ENCODE data around the gene HPCAL1. TPM values are rescaled to one million over a fixed set of nuclear protein-coding genes. Genes with fewer than 3 reads are reported as not detected.

Gene HPCAL1
- total RNA-seq, 1 donor from 2014 or later: 12.3 TPM

DNA sequence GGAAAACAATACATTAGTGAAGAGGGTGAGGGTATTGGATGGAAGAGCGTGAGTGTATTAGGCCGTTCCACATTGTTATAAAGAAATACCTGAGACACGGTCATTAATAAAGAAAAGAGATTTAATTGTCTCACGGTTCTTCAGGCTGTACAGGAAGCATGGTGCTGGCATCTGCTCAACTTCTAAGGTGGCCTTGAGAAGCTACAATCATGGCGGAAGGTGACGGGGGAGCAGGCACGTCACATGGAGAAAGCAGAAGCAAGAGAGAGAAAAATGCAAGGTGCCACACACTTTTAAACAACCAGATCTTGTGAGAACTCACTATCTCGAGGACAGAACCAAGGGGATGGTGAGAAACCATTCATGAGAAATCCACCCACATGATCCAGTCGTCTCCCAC is 18.2 kb downstream of the HPCAL1 start:
- no peak for TF ChIP-seq EZH2 (IDR thresholded peaks at IDR 0.05; ENCODE audit: insufficient read depth, low read length)
- TF ChIP-seq, protein P1, sequence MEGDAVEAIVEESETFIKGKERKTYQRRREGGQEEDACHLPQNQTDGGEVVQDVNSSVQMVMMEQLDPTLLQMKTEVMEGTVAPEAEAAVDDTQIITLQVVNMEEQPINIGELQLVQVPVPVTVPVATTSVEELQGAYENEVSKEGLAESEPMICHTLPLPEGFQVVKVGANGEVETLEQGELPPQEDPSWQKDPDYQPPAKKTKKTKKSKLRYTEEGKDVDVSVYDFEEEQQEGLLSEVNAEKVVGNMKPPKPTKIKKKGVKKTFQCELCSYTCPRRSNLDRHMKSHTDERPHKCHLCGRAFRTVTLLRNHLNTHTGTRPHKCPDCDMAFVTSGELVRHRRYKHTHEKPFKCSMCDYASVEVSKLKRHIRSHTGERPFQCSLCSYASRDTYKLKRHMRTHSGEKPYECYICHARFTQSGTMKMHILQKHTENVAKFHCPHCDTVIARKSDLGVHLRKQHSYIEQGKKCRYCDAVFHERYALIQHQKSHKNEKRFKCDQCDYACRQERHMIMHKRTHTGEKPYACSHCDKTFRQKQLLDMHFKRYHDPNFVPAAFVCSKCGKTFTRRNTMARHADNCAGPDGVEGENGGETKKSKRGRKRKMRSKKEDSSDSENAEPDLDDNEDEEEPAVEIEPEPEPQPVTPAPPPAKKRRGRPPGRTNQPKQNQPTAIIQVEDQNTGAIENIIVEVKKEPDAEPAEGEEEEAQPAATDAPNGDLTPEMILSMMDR (IDR thresholded peaks at IDR 0.05; ENCODE audit: insufficient read depth, low read depth, low read length): no peak
- no peak for FAIRE-seq
- H3K27ac Mint-ChIP-seq (ENCODE audit: unreplicated experiment): no peak overlapping the region

DNA sequence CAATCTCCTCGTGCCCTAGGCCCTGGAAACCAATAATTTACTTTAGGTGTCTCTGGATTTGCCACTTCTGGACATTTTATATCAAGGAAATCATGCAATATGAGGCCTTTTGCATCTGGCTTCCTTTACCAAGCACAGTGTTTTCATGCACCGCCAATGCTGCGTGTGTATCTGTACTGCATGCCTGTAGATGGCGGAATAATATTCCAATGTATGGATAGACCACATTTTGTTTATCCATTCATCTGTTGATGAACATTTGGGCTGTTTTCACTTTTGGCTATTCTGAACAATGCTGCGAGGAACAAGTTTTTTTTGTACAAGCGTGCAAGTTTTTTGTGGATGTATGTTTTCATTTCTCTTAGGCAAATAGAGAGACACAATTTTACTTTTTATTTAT is 18.9 kb downstream of the HPCAL1 start:
- no peak for DNase-seq (ENCODE audit: low read depth)
- H3K9me3 ChIP-seq (ENCODE audit: insufficient read depth, low read depth, low read length): no peaks in the 10 kb centered on the region
- no peak overlapping the region for H3K4me3 ChIP-seq (ENCODE audit: insufficient read depth, low read depth, low read length)
- no peaks in the 10 kb centered on the region for H3K36me3 ChIP-seq (ENCODE audit: insufficient read depth, low read length)
- no peaks in the 10 kb centered on the region for H3K4me1 ChIP-seq (ENCODE audit: insufficient read depth, low read length)
- H3K4me1 Mint-ChIP-seq (ENCODE audit: low read depth, unreplicated experiment): peaks cover 2% of the 10 kb centered on the region
- no peak for FAIRE-seq
- no peak for TF ChIP-seq EZH2 (IDR thresholded peaks at IDR 0.05; ENCODE audit: insufficient read depth, low read length)
- TF ChIP-seq, protein P1 (IDR thresholded peaks at IDR 0.05; ENCODE audit: insufficient read depth, low read depth, low read length): no peak
- H3K27me3 Mint-ChIP-seq (ENCODE audit: low read depth, unreplicated experiment): peaks cover 2% of the 10 kb centered on the region
- no peak overlapping the region for H2AFZ ChIP-seq (ENCODE audit: low read depth, low read length)
- no peak overlapping the region for H3K27ac Mint-ChIP-seq (ENCODE audit: unreplicated experiment)
- no peak overlapping the region for H3K9ac ChIP-seq (ENCODE audit: low read length)
- peaks cover 13% of the 10 kb centered on the region for H3K36me3 Mint-ChIP-seq (ENCODE audit: low read depth, unreplicated experiment)
- no peaks in the 10 kb centered on the region for H3K27me3 ChIP-seq (ENCODE audit: insufficient read depth, low read length)
- H3K79me2 ChIP-seq (ENCODE audit: insufficient read depth, low read length): peaks cover 56% of the 10 kb centered on the region
- no peak overlapping the region for H3K4me2 ChIP-seq (ENCODE audit: low read length)
- peaks cover 25% of the 10 kb centered on the region for H3K9me3 Mint-ChIP-seq (ENCODE audit: unreplicated experiment)
- H3K27ac ChIP-seq (ENCODE audit: low read depth, low read length): no peak overlapping the region
- H3K4me3 Mint-ChIP-seq (ENCODE audit: unreplicated experiment): no peak overlapping the region
- H4K20me1 ChIP-seq (ENCODE audit: insufficient read depth, low read length): peaks cover 29% of the 10 kb centered on the region

More for the DNA sequence above, 18.2 kb downstream of the HPCAL1 start:
- Histone ChIP-seq H3K4me2 (ENCODE audit: low read length) (no peak overlapping the region), H3K4me3 (ENCODE audit: insufficient read depth, low read depth, low read length) (no peak overlapping the region), H4K20me1 (ENCODE audit: insufficient read depth, low read length) (peaks cover 22% of the 10 kb centered on the region), H3K36me3 (ENCODE audit: insufficient read depth, low read length) (no peaks in the 10 kb centered on the region), H3K27me3 (ENCODE audit: insufficient read depth, low read length) (no peaks in the 10 kb centered on the region), H3K9ac (ENCODE audit: low read length) (no peak overlapping the region), H3K79me2 (ENCODE audit: insufficient read depth, low read length) (peaks cover 52% of the 10 kb centered on the region), H2AFZ (ENCODE audit: low read depth, low read length) (no peak overlapping the region), H3K9me3 (ENCODE audit: insufficient read depth, low read depth, low read length) (no peaks in the 10 kb centered on the region), H3K4me1 (ENCODE audit: insufficient read depth, low read length) (peaks cover 5% of the 10 kb centered on the region), H3K27ac (ENCODE audit: low read depth, low read length) (no peak overlapping the region)
- peaks cover 13% of the 10 kb centered on the region for H3K36me3 Mint-ChIP-seq (ENCODE audit: low read depth, unreplicated experiment)
- peaks cover 2% of the 10 kb centered on the region for H3K27me3 Mint-ChIP-seq (ENCODE audit: low read depth, unreplicated experiment)
- peaks cover 25% of the 10 kb centered on the region for H3K9me3 Mint-ChIP-seq (ENCODE audit: unreplicated experiment)
- no peak for DNase-seq (ENCODE audit: low read depth)
- H3K4me3 Mint-ChIP-seq (ENCODE audit: unreplicated experiment): no peak overlapping the region
- H3K4me1 Mint-ChIP-seq (ENCODE audit: low read depth, unreplicated experiment): peaks cover 2% of the 10 kb centered on the region

DNA sequence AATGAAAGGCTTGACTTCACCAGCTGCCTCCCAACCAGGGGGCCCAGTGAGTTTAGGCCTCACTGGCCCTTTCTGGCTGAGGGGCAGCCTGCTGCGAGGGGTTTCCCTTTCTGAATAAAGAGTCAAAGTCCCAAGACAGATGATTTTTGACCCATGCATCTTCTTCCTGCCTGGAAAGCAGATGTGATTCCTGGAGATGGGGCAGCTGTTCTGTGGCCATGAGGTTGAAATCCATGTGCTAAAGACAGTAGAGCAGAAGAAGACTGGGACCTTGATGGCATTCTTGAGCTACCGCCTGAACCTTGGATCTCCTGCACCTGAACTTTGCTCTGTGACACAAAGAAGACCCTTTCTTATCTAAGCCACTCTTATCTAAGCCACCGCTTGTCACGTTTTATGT is 19.8 kb downstream of the HPCAL1 start:
- Histone ChIP-seq H3K79me2 (ENCODE audit: insufficient read depth, low read length) (peaks cover 63% of the 10 kb centered on the region), H2AFZ (ENCODE audit: low read depth, low read length) (no peak overlapping the region), H3K9ac (ENCODE audit: low read length) (no peak overlapping the region), H3K4me3 (ENCODE audit: insufficient read depth, low read depth, low read length) (no peak overlapping the region), H3K4me2 (ENCODE audit: low read length) (no peak overlapping the region), H3K9me3 (ENCODE audit: insufficient read depth, low read depth, low read length) (no peaks in the 10 kb centered on the region), H4K20me1 (ENCODE audit: insufficient read depth, low read length) (peaks cover 34% of the 10 kb centered on the region), H3K27ac (ENCODE audit: low read depth, low read length) (no peak overlapping the region), H3K27me3 (ENCODE audit: insufficient read depth, low read length) (no peaks in the 10 kb centered on the region), H3K4me1 (ENCODE audit: insufficient read depth, low read length) (no peaks in the 10 kb centered on the region), H3K36me3 (ENCODE audit: insufficient read depth, low read length) (no peaks in the 10 kb centered on the region)
- H3K4me1 Mint-ChIP-seq (ENCODE audit: low read depth, unreplicated experiment): peaks cover 2% of the 10 kb centered on the region
- H3K27me3 Mint-ChIP-seq (ENCODE audit: low read depth, unreplicated experiment): peaks cover 2% of the 10 kb centered on the region
- H3K9me3 Mint-ChIP-seq (ENCODE audit: unreplicated experiment): peaks cover 25% of the 10 kb centered on the region
- peaks cover 13% of the 10 kb centered on the region for H3K36me3 Mint-ChIP-seq (ENCODE audit: low read depth, unreplicated experiment)
- no peak overlapping the region for H3K4me3 Mint-ChIP-seq (ENCODE audit: unreplicated experiment)
- FAIRE-seq (no peak), DNase-seq (ENCODE audit: low read depth) (no peak)
- no peak overlapping the region for H3K27ac Mint-ChIP-seq (ENCODE audit: unreplicated experiment)
- TF ChIP-seq EZH2 (IDR thresholded peaks at IDR 0.05; ENCODE audit: insufficient read depth, low read length): no peak
- TF ChIP-seq, protein P1 (IDR thresholded peaks at IDR 0.05; ENCODE audit: insufficient read depth, low read depth, low read length): no peak
